MM.1S (cell line): ENCODE results near the gene PRKD1.

Experiments
- DNase-seq: peaks from one replicate; pipeline ENCODE4 v3.0.0-alpha.2; 2015
- H2AFZ ChIP-seq: fragments of 300-600 bp; sonication (generic); 2 replicates; pipeline ENCODE4 v1.6.0; 2016; ENCODE audit warnings: antibody characterized with exemption, low read length
- H3F3A ChIP-seq: fragments of 300-600 bp; sonication (generic); 2 replicates; pipeline ENCODE4 v1.6.1; 2016; ENCODE audit warnings: mild to moderate bottlenecking, antibody characterized with exemption, low read length, moderate library complexity, mixed read lengths; ENCODE audit not compliant: insufficient read depth
- H3K27ac ChIP-seq: fragments of 300-600 bp; sonication (generic); 2 replicates; pipeline ENCODE4 v1.5.1; 2016; ENCODE audit warnings: mild to moderate bottlenecking, low read length
- H3K27me3 ChIP-seq: fragments of 300-600 bp; sonication (generic); replicated peaks from 2 replicates; pipeline ENCODE4 v1.6.0; 2016; ENCODE audit warnings: low read length; ENCODE audit not compliant: insufficient read depth
- H3K36me3 ChIP-seq: fragments of 300-600 bp; sonication (generic); replicated peaks from 2 replicates; pipeline ENCODE4 v1.6.1; 2016; ENCODE audit warnings: mild to moderate bottlenecking, low read length, mixed read lengths; ENCODE audit not compliant: insufficient read depth
- H3K4me1 ChIP-seq: fragments of 300-600 bp; sonication (generic); 2 replicates; pipeline ENCODE4 v1.6.1; 2016; ENCODE audit warnings: low read length, mixed read lengths
- H3K4me2 ChIP-seq: fragments of 300-600 bp; sonication (generic); 2 replicates; pipeline ENCODE4 v1.6.0; 2016; ENCODE audit warnings: low read depth, low read length
- H3K4me3 ChIP-seq: fragments of 300-600 bp; sonication (generic); 2 replicates; pipeline ENCODE4 v1.5.1; 2016; ENCODE audit warnings: low read length, mixed read lengths
- H3K79me2 ChIP-seq: fragments of 300-600 bp; sonication (generic); 2 replicates; pipeline ENCODE4 v1.6.1; 2016; ENCODE audit warnings: mixed run types, low read length, mixed read lengths
- H3K9ac ChIP-seq: fragments of 300-600 bp; sonication (generic); 2 replicates; pipeline ENCODE4 v1.6.1; 2016; ENCODE audit warnings: low read length, mixed read lengths
- H3K9me2 ChIP-seq: fragments of 300-600 bp; sonication (generic); replicated peaks from 2 replicates; pipeline ENCODE4 v1.6.1; 2016; ENCODE audit warnings: mild to moderate bottlenecking, low read length, mixed read lengths; ENCODE audit not compliant: insufficient read depth
- H3K9me3 ChIP-seq: fragments of 300-600 bp; sonication (generic); replicated peaks from 2 replicates; pipeline ENCODE4 v1.6.1; 2016; ENCODE audit warnings: mild to moderate bottlenecking, low read length, mixed read lengths; ENCODE audit not compliant: insufficient read depth
- H4K20me1 ChIP-seq: fragments of 300-600 bp; sonication (generic); 2 replicates; pipeline ENCODE4 v1.6.1; 2016; ENCODE audit warnings: mild to moderate bottlenecking, low read length, moderate library complexity, mixed read lengths; ENCODE audit not compliant: insufficient read depth
- EZH2 ChIP-seq: fragments of 300-600 bp; sonication (generic); optimal IDR thresholded peaks from 2 replicates; pipeline ENCODE3; 2017; ENCODE audit warnings: low read depth, mild to moderate bottlenecking, antibody characterized with exemption, low read length, mixed read lengths
- EZH2phosphoT487 ChIP-seq: fragments of 300-600 bp; sonication (generic); IDR thresholded peaks from 2 replicates; pipeline ENCODE4 v1.6.1; 2018; ENCODE audit warnings: antibody characterized with exemption, low read length
- TF ChIP-seq, protein P1 (sequence below): fragments of 300-600 bp; sonication (generic); IDR thresholded peaks from 2 replicates; pipeline ENCODE4 v1.5.1; 2016; ENCODE audit warnings: antibody characterized with exemption, low read length, mixed read lengths

Gene PRKD1

DNA sequence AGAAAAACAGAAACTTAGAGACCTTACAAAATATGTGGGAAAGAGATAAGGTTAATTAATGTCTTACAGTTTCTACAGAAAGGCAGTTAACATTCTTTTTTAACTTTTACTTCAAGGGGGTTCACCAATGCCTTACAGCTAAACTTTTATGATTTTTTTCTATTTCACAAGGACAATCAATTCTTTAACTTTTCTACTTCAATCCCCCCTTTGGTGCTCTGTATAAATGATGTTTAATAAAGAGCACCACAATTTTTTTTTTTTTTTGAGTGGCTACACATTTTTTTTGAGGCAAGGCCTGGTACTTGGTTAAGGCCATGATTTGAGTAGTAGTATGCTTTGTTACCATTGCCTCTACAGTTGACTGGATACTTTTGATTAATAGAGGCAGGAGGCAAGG lies 279.6 kb downstream of the PRKD1 start:
- Histone ChIP-seq H3K4me2 (no peak overlapping the region), H3K4me1 (no peaks in the 10 kb centered on the region), H3K9me3 (no peaks in the 10 kb centered on the region), H3K79me2 (no peaks in the 10 kb centered on the region), H3K27ac (no peak overlapping the region), H3K4me3 (no peak overlapping the region), H3K9me2 (no peaks in the 10 kb centered on the region), H3K36me3 (no peaks in the 10 kb centered on the region), H2AFZ (no peak overlapping the region), H3K9ac (no peak overlapping the region), H4K20me1 (no peaks in the 10 kb centered on the region), H3K27me3 (no peaks in the 10 kb centered on the region), H3F3A (no peaks in the 10 kb centered on the region)
- TF ChIP-seq EZH2phosphoT487 (no peak), EZH2 (no peak)
- TF ChIP-seq, protein P1, sequence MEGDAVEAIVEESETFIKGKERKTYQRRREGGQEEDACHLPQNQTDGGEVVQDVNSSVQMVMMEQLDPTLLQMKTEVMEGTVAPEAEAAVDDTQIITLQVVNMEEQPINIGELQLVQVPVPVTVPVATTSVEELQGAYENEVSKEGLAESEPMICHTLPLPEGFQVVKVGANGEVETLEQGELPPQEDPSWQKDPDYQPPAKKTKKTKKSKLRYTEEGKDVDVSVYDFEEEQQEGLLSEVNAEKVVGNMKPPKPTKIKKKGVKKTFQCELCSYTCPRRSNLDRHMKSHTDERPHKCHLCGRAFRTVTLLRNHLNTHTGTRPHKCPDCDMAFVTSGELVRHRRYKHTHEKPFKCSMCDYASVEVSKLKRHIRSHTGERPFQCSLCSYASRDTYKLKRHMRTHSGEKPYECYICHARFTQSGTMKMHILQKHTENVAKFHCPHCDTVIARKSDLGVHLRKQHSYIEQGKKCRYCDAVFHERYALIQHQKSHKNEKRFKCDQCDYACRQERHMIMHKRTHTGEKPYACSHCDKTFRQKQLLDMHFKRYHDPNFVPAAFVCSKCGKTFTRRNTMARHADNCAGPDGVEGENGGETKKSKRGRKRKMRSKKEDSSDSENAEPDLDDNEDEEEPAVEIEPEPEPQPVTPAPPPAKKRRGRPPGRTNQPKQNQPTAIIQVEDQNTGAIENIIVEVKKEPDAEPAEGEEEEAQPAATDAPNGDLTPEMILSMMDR, result no peak
- no peak for DNase-seq

DNA sequence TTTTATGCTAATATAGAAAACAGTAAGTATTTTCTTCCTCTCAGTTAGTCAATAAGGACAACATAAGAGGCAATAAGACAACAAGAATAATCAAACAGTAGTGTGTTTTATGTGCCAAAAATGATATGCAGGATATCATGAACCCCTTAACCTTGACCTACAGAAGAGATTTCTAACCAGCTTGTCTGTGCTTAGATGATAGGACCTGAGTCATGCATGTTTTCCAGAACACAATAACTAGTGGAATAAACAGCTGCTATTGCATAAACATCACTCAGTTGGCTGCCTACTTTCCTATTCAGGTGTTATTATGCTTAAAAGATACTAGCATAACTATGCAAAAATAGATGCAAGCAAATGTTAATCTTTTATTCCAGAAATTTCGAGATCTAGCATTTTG lies 282.5 kb downstream of the PRKD1 start:
- H3K36me3 ChIP-seq, result no peaks in the 10 kb centered on the region
- H4K20me1 ChIP-seq, result no peaks in the 10 kb centered on the region
- H3K4me3 ChIP-seq, result no peak overlapping the region
- H3K4me2 ChIP-seq, result no peak overlapping the region
- TF ChIP-seq, protein P1, result no peak
- TF ChIP-seq EZH2phosphoT487 (no peak), EZH2 (no peak)
- H3F3A ChIP-seq, result no peaks in the 10 kb centered on the region
- no peaks in the 10 kb centered on the region for H3K27me3 ChIP-seq
- H3K79me2 ChIP-seq, result no peaks in the 10 kb centered on the region
- H3K9ac ChIP-seq, result no peak overlapping the region
- H3K4me1 ChIP-seq, result no peaks in the 10 kb centered on the region
- no peaks in the 10 kb centered on the region for H3K9me3 ChIP-seq
- no peaks in the 10 kb centered on the region for H3K9me2 ChIP-seq
- H3K27ac ChIP-seq, result no peak overlapping the region
- no peak for DNase-seq
- H2AFZ ChIP-seq, result no peak overlapping the region

DNA sequence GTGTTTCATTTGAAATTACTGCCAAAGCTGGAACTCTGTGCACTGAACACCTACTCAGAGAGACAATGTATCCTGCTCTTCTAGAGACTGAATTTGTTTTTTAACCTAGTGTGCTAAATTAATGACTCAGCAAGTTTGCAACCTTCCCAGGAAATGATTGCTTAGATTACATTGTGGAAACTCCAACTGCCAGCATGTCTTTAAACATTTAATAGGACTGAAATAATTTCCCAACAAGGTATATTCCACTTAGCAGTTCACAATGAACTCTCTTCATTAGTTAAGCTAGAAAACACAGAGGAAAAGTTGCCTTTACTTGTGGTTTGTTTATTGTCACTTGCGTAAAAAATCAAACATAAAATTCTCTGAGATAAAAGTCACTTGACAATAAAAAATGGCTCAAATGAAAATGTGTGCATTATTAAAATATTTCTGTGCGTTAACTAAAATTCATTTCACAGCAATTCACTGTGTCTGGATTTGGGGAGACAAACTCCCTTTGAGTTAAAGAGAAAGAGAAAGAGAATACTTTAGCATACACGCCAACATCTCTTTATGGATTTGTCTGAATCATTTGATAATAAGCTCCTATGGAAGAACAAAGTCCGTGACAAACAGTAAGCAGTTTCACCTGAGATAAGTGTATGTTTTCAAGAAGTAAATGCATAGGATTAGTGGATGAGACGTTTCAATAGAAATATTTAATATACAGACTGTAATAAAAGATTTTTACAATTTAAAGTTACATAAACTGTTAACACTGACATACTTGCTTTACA lies 284.0 kb downstream of the PRKD1 start:
- Histone ChIP-seq H3K9me2 (no peaks in the 10 kb centered on the region), H3K9ac (no peak overlapping the region), H3K4me2 (no peak overlapping the region), H3K79me2 (no peaks in the 10 kb centered on the region), H3K36me3 (no peaks in the 10 kb centered on the region), H3K9me3 (no peaks in the 10 kb centered on the region), H3K27me3 (no peaks in the 10 kb centered on the region), H3K4me3 (no peak overlapping the region), H3K4me1 (no peaks in the 10 kb centered on the region), H3K27ac (no peak overlapping the region), H3F3A (no peaks in the 10 kb centered on the region), H4K20me1 (no peaks in the 10 kb centered on the region), H2AFZ (no peak overlapping the region)
- no peak for DNase-seq
- TF ChIP-seq EZH2 (no peak), EZH2phosphoT487 (no peak)
- TF ChIP-seq, protein P1, result no peak
